T-cell (primary cell): ENCODE measurements around the gene DNAH8. TPM values are rescaled to one million over a fixed set of nuclear protein-coding genes. Genes with fewer than 3 reads are reported as not detected.

Source experiments
- ATAC-seq, 4 experiments: fragments of 200-7000 bp in 3 of 4; fragments of 150-1000 bp in 1 of 4; cut with Tn5 transposase; replicated peaks in 1 of 4; 1 replicate in 3 of 4; 2 replicates in 1 of 4; pipeline ENCODE4 v1.10.0; 2021; ENCODE audit warnings: moderate library complexity in 3 of 4, mild to moderate bottlenecking in 2 of 4, moderate number of reproducible peaks in 1 of 4
- CTCF ChIA-PET, 2 donors: fragments of 300-600 bp; sonication (Branson Sonifier 250); formaldehyde crosslinking; loops; one replicate each; lab custom pipeline; 2022; ENCODE audit warnings: antibody characterized with exemption in 2 of 2; lab: Charles Lee
- POLR2A ChIA-PET, 2 donors: fragments of 300-600 bp; sonication (Branson Sonifier 250); formaldehyde crosslinking; loops; one replicate each; lab custom pipeline; 2022; ENCODE audit warnings: antibody characterized with exemption in 2 of 2; lab: Charles Lee
- DNase-seq, 35 experiments: peaks; one replicate each; pipeline versions ENCODE4 v3.0.0 to v3.0.0-alpha.2; 2013 to 2023
- H3K27ac ChIP-seq: one replicate; pipeline ENCODE4 v1.5.1; 2013; ENCODE audit warnings: low read length
- H3K27me3 ChIP-seq, 2 experiments: replicated peaks in 1 of 2; 1 replicate in 1 of 2; 2 replicates in 1 of 2; pipeline versions ENCODE4 v1.6.1 to v1.7.0; 2013; ENCODE audit warnings: low read length in 1 of 2, mixed read lengths in 1 of 2; ENCODE audit not compliant: control insufficient read depth in 2 of 2, insufficient read depth in 2 of 2; ENCODE audit errors: extremely low read depth in 1 of 2
- H3K36me3 ChIP-seq, 2 donors: 1 replicate in 1 of 2; 2 replicates in 1 of 2; pipeline versions ENCODE4 v1.6.1 to v1.7.0; 2013; ENCODE audit warnings: low read length in 1 of 2; ENCODE audit not compliant: control insufficient read depth in 2 of 2, insufficient read depth in 1 of 2; ENCODE audit errors: extremely low read depth in 1 of 2
- H3K4me1 ChIP-seq, 2 experiments: 1 replicate in 1 of 2; 2 replicates in 1 of 2; pipeline versions ENCODE4 v1.6.1 to v1.7.0; 2013; ENCODE audit warnings: low read length in 2 of 2, mixed read lengths in 1 of 2; ENCODE audit not compliant: insufficient read depth in 2 of 2, control insufficient read depth in 1 of 2; ENCODE audit errors: extremely low read depth in 1 of 2
- H3K4me3 ChIP-seq, 2 donors: 1 replicate in 1 of 2; 2 replicates in 1 of 2; pipeline versions ENCODE4 v1.5.1 to v1.7.0; 2013; ENCODE audit warnings: mild to moderate bottlenecking in 2 of 2, low read length in 1 of 2, moderate library complexity in 1 of 2; ENCODE audit not compliant: control insufficient read depth in 1 of 2; ENCODE audit errors: extremely low read depth in 1 of 2
- H3K9me3 ChIP-seq: 2 replicates; pipeline ENCODE4 v1.7.0; 2013
- H3K27ac Mint-ChIP-seq, 2 donors: one replicate each; pipeline ENCODE4 v1.8.0; 2020 to 2021; ENCODE audit warnings: mild to moderate bottlenecking in 2 of 2, mixed read lengths in 2 of 2
- H3K27me3 Mint-ChIP-seq, 2 donors: one replicate each; pipeline ENCODE4 v1.8.0; 2021 to 2022; ENCODE audit warnings: mixed read lengths in 2 of 2
- H3K36me3 Mint-ChIP-seq: one replicate; pipeline ENCODE4 v1.8.0; 2021; ENCODE audit warnings: mixed read lengths
- H3K4me1 Mint-ChIP-seq, 3 donors: one replicate each; pipeline ENCODE4 v1.8.0; 2020 to 2022; ENCODE audit warnings: mixed read lengths in 3 of 3, mild to moderate bottlenecking in 1 of 3
- H3K4me3 Mint-ChIP-seq, 3 donors: one replicate each; pipeline ENCODE4 v1.8.0; 2020 to 2022; ENCODE audit warnings: mild to moderate bottlenecking in 3 of 3, mixed read lengths in 3 of 3, moderate library complexity in 3 of 3
- H3K9me3 Mint-ChIP-seq, 3 donors: one replicate each; pipeline ENCODE4 v1.8.0; 2020 to 2022; ENCODE audit warnings: mixed read lengths in 3 of 3
- WGBS: methylation state at CpG from one replicate; pipeline ENCODE4 v1.1.5; 2013; ENCODE audit warnings: missing lambda C conversion rate; ENCODE audit not compliant: insufficient coverage; 5-methylcytosine and 5-hydroxymethylcytosine counted together
- total RNA-seq, 35 experiments: library from RNA in 6 of 35; stranded (reverse) in 6 of 35; fragments of 120-200 nt in 1 of 35; gene quantifications; one replicate each; pipeline versions ENCODE4 v1.2.1 to v1.2.4 and lab custom pipeline; 2013 to 2026

Gene DNAH8
- total RNA-seq, 5 donors from 2014 or later (not counting 1 experiment from before 2014, with no cell fraction given) = 0.03 to 0.12 (median 0.08) TPM; not detected in 1

DNA sequence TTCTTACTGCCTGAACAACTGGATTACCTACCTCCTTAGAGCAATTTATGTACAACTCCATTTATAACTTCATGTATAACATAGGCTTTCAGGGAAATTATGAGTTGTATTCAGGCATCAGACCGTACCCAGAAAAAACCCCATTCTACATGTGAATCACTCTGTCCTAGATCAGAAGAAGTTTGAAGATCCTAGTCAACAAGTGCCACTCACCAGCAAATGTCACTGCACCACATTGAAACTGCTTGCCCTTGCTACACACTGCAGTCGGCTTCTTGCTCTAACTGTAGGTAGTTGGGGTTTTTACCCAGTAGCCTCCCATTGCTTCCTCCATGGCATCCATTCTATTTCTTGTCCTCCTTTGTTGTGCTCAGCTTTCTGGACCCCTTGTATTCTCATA is 132.4 kb downstream of the DNAH8 start:
- H3K27ac Mint-ChIP-seq = no peak overlapping the region
- no CpG with 5 or more reads among the region's 2 CpGs for WGBS
- ATAC-seq (no peak), DNase-seq (no peak)
- no peak overlapping the region for H3K4me3 Mint-ChIP-seq
- ChIA-PET POLR2A (no interaction called here), CTCF (no interaction called here)
- Histone ChIP-seq H3K36me3 (no peaks in the 10 kb centered on the region), H3K27me3 (peaks cover 0 to 4% of the 10 kb centered on the region in 2 experiments), H3K27ac (no peak overlapping the region), H3K9me3 (no peaks in the 10 kb centered on the region), H3K4me1 (no peaks in the 10 kb centered on the region), H3K4me3 (no peak overlapping the region)
- H3K4me1 Mint-ChIP-seq = no peaks in the 10 kb centered on the region
- peaks cover 16 to 19% of the 10 kb centered on the region in 2 donors for H3K27me3 Mint-ChIP-seq
- H3K9me3 Mint-ChIP-seq = no peaks in the 10 kb centered on the region
- no peaks in the 10 kb centered on the region for H3K36me3 Mint-ChIP-seq

DNA sequence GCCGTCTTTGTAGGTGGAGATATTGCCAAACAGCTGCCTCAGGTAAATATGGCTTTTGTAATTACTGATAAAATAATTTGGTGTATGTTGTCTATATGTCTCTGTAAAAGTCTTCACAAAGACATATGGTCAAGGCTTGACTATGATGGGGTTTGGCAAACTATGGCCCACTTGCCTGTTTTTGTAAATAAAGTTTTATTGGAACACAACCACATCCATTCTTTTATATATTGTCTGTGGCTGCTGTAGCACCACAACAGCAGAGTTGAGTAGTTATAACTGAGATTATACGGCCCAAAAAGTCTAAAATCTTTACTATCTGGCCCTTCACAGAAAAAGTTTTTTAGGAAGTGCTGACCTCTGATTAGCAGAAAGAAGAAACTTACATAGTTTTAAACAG is 133.6 kb downstream of the DNAH8 start:
- Mint-ChIP-seq H3K27me3 (peaks cover 16 to 19% of the 10 kb centered on the region in 2 donors), H3K9me3 (no peaks in the 10 kb centered on the region), H3K36me3 (no peaks in the 10 kb centered on the region), H3K4me3 (no peak overlapping the region), H3K27ac (no peak overlapping the region), H3K4me1 (no peaks in the 10 kb centered on the region)
- ChIA-PET CTCF (no interaction called here), POLR2A (no interaction called here)
- H3K27ac ChIP-seq = no peak overlapping the region
- no peak overlapping the region for H3K4me3 ChIP-seq
- H3K9me3 ChIP-seq = no peaks in the 10 kb centered on the region
- no CpG with 5 or more reads among the region's 2 CpGs for WGBS
- DNase-seq (no peak), ATAC-seq (no peak)
- no peaks in the 10 kb centered on the region for H3K36me3 ChIP-seq
- H3K4me1 ChIP-seq = no peaks in the 10 kb centered on the region
- peaks cover 0 to 4% of the 10 kb centered on the region in 2 experiments for H3K27me3 ChIP-seq

- Mint-ChIP-seq H3K27me3 (peaks cover 16 to 17% of the 10 kb centered on the region in 2 donors), H3K4me3 (no peak overlapping the region), H3K36me3 (no peaks in the 10 kb centered on the region), H3K27ac (no peak overlapping the region), H3K4me1 (no peaks in the 10 kb centered on the region), H3K9me3 (no peaks in the 10 kb centered on the region)
- CTCF ChIA-PET = no interaction called here
- no peak overlapping the region for H3K27ac ChIP-seq
- no peak for ATAC-seq
- H3K36me3 ChIP-seq = no peaks in the 10 kb centered on the region
- H3K27me3 ChIP-seq = peaks cover 0 to 4% of the 10 kb centered on the region in 2 experiments
- no peak overlapping the region for H3K4me3 ChIP-seq
- 78% methylated on average over 3 of the region's 3 CpGs for WGBS
- POLR2A ChIA-PET = no interaction called here
- no peaks in the 10 kb centered on the region for H3K9me3 ChIP-seq
- H3K4me1 ChIP-seq = no peaks in the 10 kb centered on the region
- DNase-seq = no peak
These were observed 137.1 kb downstream of the DNAH8 start for GRCh38 chr6:38852215-38852614.

DNA sequence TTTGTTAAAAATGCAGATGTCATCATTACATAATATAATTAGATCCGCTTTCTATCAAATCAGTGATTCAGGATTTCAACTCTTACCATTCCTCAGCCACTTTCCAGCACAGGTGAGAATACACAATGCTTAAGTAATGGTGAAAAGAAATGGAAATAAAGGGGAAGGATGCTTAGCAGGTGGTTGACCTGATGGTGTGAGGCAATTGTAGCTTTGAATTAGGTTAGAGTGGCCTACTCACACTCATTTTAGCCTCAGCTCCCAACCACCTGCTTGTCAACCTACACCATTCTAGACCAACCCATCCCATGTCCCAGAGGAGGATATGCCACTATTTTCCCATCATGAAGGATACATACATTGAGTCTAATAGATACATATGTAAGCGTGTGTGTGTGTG is 138.1 kb downstream of the DNAH8 start:
- no peak overlapping the region for H3K27ac ChIP-seq
- WGBS = no CpG with 5 or more reads among the region's 2 CpGs
- Mint-ChIP-seq H3K4me1 (no peaks in the 10 kb centered on the region), H3K27me3 (peaks cover 11 to 14% of the 10 kb centered on the region in 2 donors), H3K9me3 (no peaks in the 10 kb centered on the region), H3K4me3 (no peak overlapping the region), H3K27ac (no peak overlapping the region), H3K36me3 (no peaks in the 10 kb centered on the region)
- peaks cover 0 to 4% of the 10 kb centered on the region in 2 experiments for H3K27me3 ChIP-seq
- ChIA-PET POLR2A (no interaction called here), CTCF (no interaction called here)
- H3K4me3 ChIP-seq = no peak overlapping the region
- no peaks in the 10 kb centered on the region for H3K9me3 ChIP-seq
- no peaks in the 10 kb centered on the region for H3K4me1 ChIP-seq
- no peak for ATAC-seq
- no peaks in the 10 kb centered on the region for H3K36me3 ChIP-seq
- no peak for DNase-seq

GRCh38 chr6:38856492-38856891 is 141.4 kb downstream of the DNAH8 start:
- Mint-ChIP-seq H3K27me3 (peaks cover 9 to 12% of the 10 kb centered on the region in 2 donors), H3K27ac (no peak overlapping the region), H3K9me3 (no peaks in the 10 kb centered on the region), H3K4me1 (no peaks in the 10 kb centered on the region), H3K36me3 (no peaks in the 10 kb centered on the region), H3K4me3 (no peak overlapping the region)
- H3K4me1 ChIP-seq = no peaks in the 10 kb centered on the region
- ATAC-seq (no peak), DNase-seq (no peak)
- H3K36me3 ChIP-seq = no peaks in the 10 kb centered on the region
- H3K4me3 ChIP-seq = no peak overlapping the region
- H3K27me3 ChIP-seq = peaks cover 0 to 4% of the 10 kb centered on the region in 2 experiments
- ChIA-PET CTCF (no interaction called here), POLR2A (no interaction called here)
- H3K27ac ChIP-seq = no peak overlapping the region
- H3K9me3 ChIP-seq = no peaks in the 10 kb centered on the region
- WGBS = 100% methylated on average over 1 of the region's 2 CpGs

DNA sequence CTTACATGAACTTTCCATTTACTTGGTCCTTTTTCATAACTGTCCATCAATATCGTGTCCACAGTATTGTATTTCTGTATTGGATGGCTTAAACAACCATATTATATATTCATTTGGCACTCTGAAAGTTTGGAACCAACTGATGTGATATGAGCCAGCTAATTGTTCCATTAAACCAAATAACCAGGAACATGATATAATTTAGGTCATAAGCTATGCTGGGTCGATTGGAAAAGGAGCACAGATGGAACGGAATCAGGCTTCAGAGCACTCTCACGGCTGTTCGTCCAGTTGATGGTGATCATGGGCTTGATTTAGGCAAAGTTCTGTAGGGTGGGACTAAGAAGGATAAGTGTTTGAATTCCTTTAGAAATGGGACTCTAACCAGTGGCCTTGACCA is 142.7 kb downstream of the DNAH8 start:
- CTCF ChIA-PET = no interaction called here
- Mint-ChIP-seq H3K4me3 (no peak overlapping the region), H3K9me3 (no peaks in the 10 kb centered on the region), H3K27ac (no peak overlapping the region), H3K4me1 (no peaks in the 10 kb centered on the region), H3K36me3 (no peaks in the 10 kb centered on the region), H3K27me3 (peaks cover 6 to 12% of the 10 kb centered on the region in 2 donors)
- H3K27ac ChIP-seq = no peak overlapping the region
- WGBS = 83% methylated on average over 4 of the region's 5 CpGs
- H3K9me3 ChIP-seq = no peaks in the 10 kb centered on the region
- H3K27me3 ChIP-seq = no peaks in the 10 kb centered on the region
- H3K4me3 ChIP-seq = no peak overlapping the region
- no peaks in the 10 kb centered on the region for H3K36me3 ChIP-seq
- ATAC-seq (no peak), DNase-seq (no peak)
- POLR2A ChIA-PET = no interaction called here
- H3K4me1 ChIP-seq = no peaks in the 10 kb centered on the region

DNA sequence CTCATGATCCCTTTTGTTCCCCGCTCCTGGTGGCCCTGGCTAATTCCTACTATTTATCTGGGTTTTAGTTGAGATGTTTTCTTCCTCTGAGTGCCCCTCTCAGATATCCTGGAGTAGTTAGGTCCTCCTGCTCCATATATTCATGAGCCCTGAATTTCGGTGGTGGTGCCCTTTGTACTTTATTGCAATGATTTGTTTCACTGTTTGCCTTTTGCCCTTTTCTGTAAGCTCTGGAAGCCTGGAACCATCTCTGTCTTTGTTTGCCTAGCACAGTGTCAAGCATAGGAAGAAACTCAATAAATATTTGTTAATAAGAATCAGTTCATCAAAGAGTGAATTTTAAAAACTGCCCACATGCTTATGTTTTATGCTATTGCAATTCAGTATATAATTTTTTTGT is 144.9 kb downstream of the DNAH8 start:
- H3K27me3 Mint-ChIP-seq = peaks cover 10 to 14% of the 10 kb centered on the region in 2 donors
- DNase-seq (no peak), ATAC-seq (no peak)
- H3K36me3 Mint-ChIP-seq = no peaks in the 10 kb centered on the region
- Histone ChIP-seq H3K4me3 (no peak overlapping the region), H3K4me1 (no peaks in the 10 kb centered on the region), H3K9me3 (no peaks in the 10 kb centered on the region), H3K27ac (no peak overlapping the region), H3K36me3 (no peaks in the 10 kb centered on the region), H3K27me3 (no peaks in the 10 kb centered on the region)
- H3K4me1 Mint-ChIP-seq = no peaks in the 10 kb centered on the region
- H3K27ac Mint-ChIP-seq = no peak overlapping the region
- CTCF ChIA-PET = no interaction called here
- H3K4me3 Mint-ChIP-seq = no peak overlapping the region
- no peaks in the 10 kb centered on the region for H3K9me3 Mint-ChIP-seq
- POLR2A ChIA-PET = no interaction called here
- WGBS = no CpG with 5 or more reads among the region's 2 CpGs
